H54 (cell line): Measurements from ENCODE around the gene CNPY4.

Experiments
- DNase-seq: peaks from one replicate; pipeline ENCODE4 v3.0.0; 2011; ENCODE audit warnings: low spot score, mixed read lengths; ENCODE audit not compliant: insufficient read length
- FAIRE-seq: peaks from 3 replicates; lab custom pipeline; 2011; peaks lifted over from hg19 to GRCh38; lab: Jason Lieb, UNC
- POLR2A ChIP-seq: IDR thresholded peaks from 2 replicates; pipeline ENCODE4 v1.6.1; 2011; ENCODE audit warnings: low read depth, mild to moderate bottlenecking, low read length

The CNPY4 gene

GRCh38 chr7:100099452-100099851 lies 20.0 kb upstream of the CNPY4 start:
- FAIRE-seq (no peak), DNase-seq (no peak)
- TF ChIP-seq POLR2A, result no peak

- FAIRE-seq, result no peak
- peak; percentile 75 for DNase-seq
- no peak; the same call in 1 of the 2 replicates for TF ChIP-seq POLR2A
Observed at GRCh38 chr7:100100420-100101015, 18.9 kb upstream of the CNPY4 start.

- FAIRE-seq, result no peak
- TF ChIP-seq POLR2A, result peak; percentile 65
- peak; percentile 87 for DNase-seq
Observed at GRCh38 chr7:100101016-100101862, 18.2 kb upstream of the CNPY4 start, which contains the start of the genes AP4M1 and MCM7. TSS of gene AP4M1 (plus strand) at chr7:100101643. CDS start at chr7:100101715, 72 bp downstream. TSS of gene MCM7 (minus strand) at chr7:100101397. CDS start at chr7:100101294, 103 bp downstream.

GRCh38 chr7:100102950-100103840 lies 16.2 kb upstream of the CNPY4 start:
- TF ChIP-seq POLR2A, result no peak; the same call in 1 of the 2 replicates
- FAIRE-seq (peak; percentile 76), DNase-seq (peak; percentile 94)

GRCh38 chr7:100105534-100105933 lies 13.9 kb upstream of the CNPY4 start:
- FAIRE-seq (no peak), DNase-seq (no peak)
- no peak for TF ChIP-seq POLR2A

- no peak for DNase-seq
- no peak for TF ChIP-seq POLR2A
- FAIRE-seq, result no peak
Observed at GRCh38 chr7:100106633-100107032, 12.8 kb upstream of the CNPY4 start.

GRCh38 chr7:100107125-100107737 lies 12.2 kb upstream of the CNPY4 start:
- no peak for TF ChIP-seq POLR2A
- no peak for FAIRE-seq

GRCh38 chr7:100107890-100108289 lies 11.5 kb upstream of the CNPY4 start:
- TF ChIP-seq POLR2A, result no peak
- DNase-seq (no peak), FAIRE-seq (no peak)

More at GRCh38 chr7:100107125-100107737, 12.2 kb upstream of the CNPY4 start:
- no peak for DNase-seq

- no peak for DNase-seq
- no peak for TF ChIP-seq POLR2A
- FAIRE-seq, result no peak
Observed at GRCh38 chr7:100109521-100110163, 9.8 kb upstream of the CNPY4 start.

- no peak for DNase-seq
- TF ChIP-seq POLR2A, result no peak
- FAIRE-seq, result no peak
Observed at GRCh38 chr7:100111156-100111555, 8.3 kb upstream of the CNPY4 start.

- DNase-seq (no peak), FAIRE-seq (no peak)
- no peak for TF ChIP-seq POLR2A
Observed at GRCh38 chr7:100111914-100112313, 7.5 kb upstream of the CNPY4 start.

GRCh38 chr7:100115026-100115425 lies 4.4 kb upstream of the CNPY4 start:
- DNase-seq, result no peak
- TF ChIP-seq POLR2A, result no peak
- FAIRE-seq, result no peak
